Fibroblast of skin of left quadriceps (primary cell): ENCODE data around the gene CDC20.
A peak's percentile ranks its signal among the peaks of the same experiment; 100 is the strongest.

Experiments
- DNase-seq, 2 experiments: peaks; one replicate each; pipeline ENCODE4 v3.0.0-alpha.2; 2013; ENCODE audit warnings: low read depth in 2 of 2

Gene CDC20

DNA sequence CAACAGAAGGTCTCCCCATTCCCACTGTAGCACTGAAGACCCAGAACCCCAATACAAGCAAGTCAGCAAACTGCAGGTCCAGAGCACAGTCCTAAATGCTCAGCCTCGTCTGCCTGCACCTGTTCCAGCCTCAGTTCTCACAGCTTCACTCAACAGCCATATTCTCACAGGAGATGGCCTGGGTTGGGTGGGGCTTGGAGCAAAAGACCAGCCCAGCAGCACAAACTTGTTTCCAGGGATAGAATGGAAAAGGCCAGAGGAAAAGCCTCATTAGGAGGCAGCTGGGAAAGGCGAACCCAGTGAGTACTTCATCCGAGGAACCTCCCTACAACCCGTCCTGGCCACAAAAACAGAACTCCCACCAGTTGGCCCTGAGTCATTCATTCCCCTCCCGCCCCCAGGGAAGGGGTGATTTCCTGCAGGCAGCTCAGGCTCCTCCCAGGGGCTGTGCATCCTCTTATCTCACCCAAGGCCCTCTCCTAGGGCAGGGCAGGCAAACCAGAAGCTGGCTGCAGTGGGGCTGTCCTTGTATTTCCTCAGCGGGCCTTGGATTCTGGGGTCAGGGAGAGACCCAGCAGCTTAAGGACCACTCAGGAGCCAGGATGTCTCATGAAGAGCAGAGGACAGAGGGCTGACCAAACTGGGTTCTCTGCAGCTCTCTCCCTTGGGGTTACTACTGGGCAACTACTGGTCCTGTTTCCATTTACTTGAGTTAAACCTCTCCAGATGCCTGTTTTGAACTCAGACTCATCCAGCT is 28.6 kb upstream of the CDC20 start:
- peak; percentile 60 to 62 for DNase-seq

DNA sequence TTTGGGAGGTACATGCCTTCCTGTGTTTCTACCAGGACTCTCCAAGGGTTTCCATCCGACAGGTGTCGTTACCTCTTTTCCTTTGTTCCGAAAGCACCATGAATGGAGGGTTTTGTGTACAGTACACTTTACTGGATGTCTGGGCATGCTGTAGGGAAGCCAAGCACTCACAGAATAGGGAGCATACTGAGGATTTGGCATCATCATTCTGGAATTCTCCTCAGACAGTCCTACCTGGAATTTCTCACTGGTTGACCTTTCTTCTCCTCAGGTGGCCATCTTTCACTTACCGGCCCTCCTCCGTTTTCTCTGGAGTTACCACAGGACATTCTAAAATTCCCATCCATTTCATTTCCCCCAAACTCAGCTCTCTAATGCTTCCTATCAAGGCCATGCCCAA is 27.1 kb upstream of the CDC20 start:
- DNase-seq: no peak

DNA sequence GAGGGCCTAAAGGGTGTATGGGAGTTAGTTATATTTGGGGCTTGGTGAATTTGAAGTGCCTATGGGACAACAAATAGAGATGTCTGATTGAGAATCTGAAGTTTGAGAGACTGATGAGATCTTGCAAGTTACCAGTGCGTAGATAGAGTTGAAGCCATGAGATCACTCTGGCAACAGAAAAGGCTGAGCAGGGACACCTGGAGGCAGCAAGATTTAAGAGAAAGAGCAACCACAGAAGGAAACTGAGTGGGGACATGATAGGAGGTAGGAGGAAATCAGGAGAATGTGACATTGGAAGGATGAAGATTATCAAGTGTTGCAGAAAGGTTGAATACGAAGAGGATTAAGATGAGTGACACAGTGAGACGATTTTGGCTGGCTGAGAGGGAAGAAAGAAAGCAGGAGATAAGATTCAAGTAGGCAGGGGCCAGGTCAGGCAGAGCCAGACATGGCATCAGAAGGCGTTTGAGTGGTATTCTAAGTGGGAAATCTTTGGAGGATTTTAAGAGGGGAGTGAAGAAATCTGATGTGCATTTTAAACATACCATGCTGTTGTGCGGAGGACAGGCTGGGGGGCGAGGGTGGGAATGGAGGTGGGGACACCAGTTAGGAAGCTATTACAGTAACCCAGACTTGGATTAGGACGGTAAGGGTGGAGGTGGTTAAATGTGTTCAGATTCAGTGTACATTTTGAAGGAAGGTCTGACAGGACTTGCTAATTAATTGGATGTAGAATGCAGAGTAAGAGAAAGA is 24.2 kb upstream of the CDC20 start:
- DNase-seq: no peak

DNA sequence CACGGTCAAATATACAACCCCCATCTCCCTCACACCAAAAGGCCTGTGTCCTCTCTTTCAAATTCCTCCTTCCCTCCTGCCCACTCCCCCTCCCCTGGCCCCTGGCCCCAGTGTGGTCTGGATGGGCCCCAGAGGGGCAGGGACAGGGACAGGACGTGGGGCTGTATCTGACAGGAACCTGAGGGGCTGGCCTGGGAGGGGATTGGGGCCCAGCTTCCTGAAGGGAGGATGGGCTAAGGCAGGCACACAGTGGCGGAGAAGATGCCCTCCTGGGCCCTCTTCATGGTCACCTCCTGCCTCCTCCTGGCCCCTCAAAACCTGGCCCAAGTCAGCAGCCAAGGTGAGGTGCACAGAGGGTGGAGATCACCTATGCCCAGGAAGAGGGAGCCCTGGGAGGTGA is 21.2 kb upstream of the CDC20 start, which contains the start of gene MPL:
Gene MPL, plus strand, starts transcription at position 231 of the 400 bp plus-strand sequence. Its CDS starts 31 bp downstream, at position 262.
- no peak for DNase-seq

DNA sequence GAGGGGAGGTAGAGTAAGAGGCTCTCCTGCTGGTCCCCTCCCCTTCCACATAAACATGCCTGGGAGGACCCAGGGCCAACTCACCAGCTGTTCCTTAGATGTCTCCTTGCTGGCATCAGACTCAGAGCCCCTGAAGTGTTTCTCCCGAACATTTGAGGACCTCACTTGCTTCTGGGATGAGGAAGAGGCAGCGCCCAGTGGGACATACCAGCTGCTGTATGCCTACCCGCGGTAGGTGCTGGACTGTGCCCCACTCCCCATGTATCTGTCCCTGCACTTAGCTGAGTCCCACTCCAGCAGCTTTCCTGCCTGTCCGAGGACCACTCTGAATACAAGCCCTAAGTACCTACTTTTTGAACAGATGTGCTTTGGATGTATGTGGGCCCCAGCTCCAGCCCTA is 20.8 kb upstream of the CDC20 start:
- DNase-seq: no peak

DNA sequence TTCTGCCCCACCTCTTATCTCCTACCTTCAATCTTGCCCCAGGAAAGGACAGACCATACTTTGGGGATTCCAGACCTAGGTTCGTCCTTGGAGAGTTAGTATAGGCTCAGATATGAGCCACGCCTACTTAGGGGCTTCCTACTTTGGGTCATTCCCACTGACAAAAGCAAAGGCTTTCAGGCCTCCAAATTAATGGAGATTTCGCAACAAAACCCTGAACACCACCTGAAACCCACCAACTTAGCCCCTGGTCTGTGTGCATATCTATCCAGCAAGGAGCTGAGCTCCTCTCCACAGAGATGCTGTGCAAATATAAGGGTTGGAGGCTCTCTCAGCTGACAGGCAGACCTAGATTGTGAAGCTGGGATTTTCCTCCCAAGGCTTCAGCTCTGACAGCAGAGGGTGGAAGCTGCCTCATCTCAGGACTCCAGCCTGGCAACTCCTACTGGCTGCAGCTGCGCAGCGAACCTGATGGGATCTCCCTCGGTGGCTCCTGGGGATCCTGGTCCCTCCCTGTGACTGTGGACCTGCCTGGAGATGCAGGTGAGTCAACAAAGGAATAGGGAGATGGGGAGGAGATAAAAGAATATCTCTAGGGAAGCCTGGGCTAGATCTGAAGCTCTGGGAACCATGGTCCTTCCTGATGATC is 19.1 kb upstream of the CDC20 start:
- DNase-seq: no peak

DNA sequence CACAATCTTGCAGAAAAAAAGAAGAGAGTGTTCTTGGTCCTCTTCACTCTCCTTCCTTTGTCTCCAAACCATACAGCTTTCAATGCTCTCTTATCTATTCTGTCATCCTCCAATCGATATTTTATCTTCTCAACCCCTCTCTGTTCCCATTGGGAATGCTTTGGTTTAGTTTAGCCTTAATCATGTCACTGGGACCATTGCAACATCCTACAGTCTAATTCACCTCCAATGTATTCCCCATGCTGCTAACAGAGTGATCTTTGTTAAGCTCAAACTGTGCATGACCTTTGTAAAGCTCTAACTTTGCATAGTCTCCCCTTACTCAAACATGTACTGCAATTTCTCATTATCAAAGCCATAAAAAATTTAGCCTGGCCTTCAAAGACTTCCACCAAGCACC is 18.2 kb upstream of the CDC20 start:
- DNase-seq: no peak

DNA sequence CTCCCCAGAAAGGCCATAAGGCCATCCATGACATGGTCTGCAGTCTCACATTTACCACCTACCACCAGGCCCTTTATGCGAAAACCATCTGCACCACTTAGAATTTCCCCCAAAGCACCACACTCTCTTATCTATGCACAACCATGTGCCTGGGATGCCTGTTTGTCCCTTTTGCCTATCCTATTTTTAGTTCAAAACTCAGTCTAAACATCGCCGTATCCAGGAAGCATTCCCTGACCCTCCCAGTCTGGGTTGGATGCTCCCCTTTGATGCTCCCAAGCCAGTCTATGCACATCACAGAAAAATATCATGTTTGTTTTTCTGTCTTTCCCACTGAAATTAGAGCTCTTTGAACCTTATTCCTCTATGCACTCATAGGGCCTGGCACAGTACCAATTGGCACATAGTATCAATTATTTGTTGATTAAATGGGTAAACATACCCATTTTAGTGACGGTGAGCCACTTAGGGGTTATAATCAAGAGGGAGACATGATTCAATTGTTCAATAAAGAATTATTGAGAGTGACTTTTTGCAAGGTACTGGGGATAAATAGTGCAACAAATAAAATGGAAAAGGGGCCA is 14.4 kb upstream of the CDC20 start:
- no peak for DNase-seq

DNA sequence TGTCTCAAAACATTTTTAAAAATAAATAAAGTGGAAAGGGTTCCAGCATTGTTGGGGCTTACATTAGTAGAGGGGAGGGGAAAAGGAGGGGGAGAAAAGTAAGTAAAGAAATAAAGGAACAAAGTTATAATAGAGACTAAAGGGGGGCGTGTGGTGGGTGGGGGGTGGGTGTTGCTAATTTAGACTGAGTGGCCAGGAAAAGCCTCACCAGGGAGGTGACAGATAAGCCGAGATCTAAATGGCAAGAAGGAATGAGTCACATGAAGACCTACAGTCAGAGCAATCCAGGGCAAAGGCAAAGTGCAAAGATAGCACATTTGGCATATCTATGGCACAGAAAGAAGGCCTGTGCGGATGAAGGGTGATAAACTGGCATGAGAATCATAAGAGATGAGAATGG is 13.7 kb upstream of the CDC20 start:
- DNase-seq: no peak

DNA sequence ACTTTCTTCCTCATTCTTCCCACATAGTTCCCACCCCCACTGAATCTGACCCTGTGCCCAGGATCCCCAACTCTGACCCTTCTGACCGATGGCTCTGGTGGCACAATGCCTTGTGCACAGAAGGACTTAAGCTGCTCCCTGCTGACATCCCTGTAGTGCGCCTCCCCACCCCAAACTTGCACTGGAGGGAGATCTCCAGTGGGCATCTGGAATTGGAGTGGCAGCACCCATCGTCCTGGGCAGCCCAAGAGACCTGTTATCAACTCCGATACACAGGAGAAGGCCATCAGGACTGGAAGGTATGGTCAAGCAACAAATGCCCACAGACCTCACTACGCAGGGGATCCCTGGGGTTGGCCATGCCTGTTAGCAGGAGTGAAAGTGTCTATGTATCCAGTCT is 12.1 kb upstream of the CDC20 start:
- no peak for DNase-seq

DNA sequence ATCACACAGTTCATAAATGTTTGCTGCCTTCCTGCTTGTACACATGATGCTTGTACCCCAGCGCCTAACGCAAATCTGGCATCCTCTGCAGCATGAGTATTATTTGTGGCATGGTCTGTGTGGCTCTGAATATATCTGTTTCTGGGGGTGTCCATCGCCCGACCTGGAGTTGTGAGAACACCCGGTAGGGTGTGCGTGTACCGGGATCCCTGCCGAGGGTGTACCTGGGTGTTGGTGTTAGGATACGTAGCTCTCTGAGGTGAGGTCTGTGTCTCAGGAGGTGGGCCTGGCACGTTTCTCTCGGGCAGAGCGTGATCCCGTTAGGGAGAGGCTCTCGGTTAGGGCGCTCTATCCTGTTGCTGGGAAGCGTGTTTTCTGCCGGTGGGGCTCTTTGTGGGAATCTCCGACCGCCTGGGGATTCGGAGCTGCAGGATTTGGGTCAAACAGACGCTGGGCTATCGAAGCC is 10.4 kb upstream of the CDC20 start:
- DNase-seq: no peak

DNA sequence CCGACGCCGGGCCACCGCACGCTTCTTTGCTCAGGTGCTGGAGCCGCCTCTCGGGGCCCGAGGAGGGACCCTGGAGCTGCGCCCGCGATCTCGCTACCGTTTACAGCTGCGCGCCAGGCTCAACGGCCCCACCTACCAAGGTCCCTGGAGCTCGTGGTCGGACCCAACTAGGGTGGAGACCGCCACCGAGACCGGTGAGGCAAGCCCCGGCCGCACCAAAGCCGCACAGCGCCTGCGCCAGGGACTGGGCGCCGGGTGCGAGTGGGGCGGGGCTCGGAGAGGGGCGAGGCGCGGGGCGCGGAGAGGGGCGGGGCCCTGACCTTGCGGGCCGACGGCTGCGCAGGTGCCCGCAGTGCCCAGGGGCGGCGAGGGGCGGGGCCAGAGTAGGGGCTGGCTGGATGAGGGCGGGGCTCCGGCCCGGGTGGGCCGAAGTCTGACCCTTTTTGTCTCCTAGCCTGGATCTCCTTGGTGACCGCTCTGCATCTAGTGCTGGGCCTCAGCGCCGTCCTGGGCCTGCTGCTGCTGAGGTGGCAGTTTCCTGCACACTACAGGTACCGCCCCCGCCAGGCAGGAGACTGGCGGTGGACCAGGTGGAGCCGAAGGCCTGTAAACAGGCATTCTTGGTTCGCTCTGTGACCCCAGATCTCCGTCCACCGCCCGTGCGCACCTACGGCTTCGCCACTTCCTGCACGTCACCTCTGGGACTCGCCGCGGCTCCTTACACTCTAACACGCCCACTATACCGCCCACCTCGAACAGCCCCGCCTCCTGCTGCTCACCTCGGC is 9.8 kb upstream of the CDC20 start:
- no peak for DNase-seq

DNA sequence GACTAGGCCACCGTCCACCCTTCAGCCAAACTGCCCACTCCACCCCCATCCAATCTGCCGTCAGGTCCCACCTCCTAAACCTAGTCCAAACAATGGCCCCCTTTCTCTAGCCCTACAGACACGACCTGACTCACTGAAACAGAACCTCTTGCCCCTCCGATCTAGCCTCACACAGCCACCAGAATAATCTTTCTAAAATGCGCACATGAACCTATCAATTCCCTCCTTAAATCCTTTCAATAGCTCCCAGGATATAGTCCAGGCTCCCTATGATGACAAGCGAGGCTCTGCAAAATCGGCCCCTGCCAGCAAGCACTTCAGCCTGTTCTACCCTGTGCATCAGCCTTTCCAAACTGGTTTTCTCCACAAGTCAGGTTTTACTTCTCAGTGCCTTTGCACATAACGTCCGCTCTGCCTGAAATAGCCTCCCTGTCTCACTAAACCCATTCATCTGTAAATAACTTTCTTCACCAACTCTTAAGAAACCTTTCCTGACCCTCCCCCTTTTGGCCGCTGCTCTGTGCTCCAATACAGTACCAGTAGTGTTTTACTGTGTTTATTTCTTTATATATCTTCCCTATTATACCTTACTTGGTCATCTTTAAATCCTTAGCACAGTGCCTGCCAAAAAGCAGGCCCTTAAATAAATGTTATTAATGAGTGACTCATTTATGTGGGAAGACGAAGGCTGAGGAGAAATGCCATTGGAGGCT is 9.0 kb upstream of the CDC20 start:
- DNase-seq: peak; percentile 58 to 65

DNA sequence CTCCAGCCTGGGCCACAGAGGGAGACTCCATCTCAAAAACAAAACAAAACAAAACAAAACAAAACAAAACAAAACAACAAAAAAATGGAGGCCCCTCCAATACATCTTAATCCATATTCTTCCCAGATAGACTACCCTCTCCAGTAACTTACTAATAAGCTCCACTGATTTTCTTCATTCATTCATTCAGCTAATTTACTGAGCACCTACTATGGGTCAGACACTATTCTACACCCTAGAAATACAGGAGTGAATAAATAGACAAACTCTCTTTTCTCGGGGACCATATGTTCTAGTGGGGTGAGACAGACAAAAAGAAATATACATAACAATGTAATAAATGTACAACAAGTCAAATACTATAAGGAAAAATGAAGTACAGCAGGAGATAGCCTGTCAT is 7.8 kb upstream of the CDC20 start:
- DNase-seq: no peak

DNA sequence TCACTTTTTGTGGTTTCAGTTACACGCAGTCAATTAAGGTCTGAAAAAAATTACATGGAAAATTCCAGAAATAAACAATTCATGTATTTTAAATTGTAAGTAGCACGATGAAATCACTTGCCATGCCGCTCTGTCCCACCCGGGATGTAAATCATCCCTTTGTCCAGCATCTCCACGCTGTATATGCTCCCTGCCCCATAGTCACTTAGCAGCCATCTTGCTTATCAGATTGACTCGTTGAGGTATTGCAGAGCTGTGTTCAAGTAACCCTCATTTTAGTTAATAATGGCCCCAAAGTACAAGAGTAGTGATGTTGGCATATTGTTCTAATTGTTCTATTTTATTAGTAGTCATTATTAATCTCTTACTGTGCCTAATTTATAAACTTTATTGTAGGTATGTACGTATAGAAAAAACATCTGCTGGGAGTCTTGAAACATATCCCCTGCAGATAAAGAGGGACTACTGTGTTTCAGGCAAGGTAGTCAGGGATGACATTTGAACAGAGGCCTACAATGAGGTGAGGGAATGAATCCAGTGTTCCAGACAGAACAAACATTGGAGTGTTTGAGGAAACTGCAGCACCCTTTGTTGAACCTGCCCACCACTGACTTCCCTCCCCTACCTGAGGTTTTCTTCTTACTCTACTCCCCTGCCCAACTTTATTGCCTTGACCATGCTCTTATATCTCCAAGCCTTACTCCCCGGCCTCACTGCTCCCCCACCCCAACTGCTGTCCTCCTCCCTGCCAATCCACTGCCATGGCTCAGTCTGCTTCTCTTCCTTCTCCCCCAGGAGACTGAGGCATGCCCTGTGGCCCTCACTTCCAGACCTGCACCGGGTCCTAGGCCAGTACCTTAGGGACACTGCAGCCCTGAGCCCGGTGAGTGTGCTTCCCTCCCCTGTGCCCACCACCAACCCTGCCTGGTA is 7.1 kb upstream of the CDC20 start:
- no peak for DNase-seq

DNA sequence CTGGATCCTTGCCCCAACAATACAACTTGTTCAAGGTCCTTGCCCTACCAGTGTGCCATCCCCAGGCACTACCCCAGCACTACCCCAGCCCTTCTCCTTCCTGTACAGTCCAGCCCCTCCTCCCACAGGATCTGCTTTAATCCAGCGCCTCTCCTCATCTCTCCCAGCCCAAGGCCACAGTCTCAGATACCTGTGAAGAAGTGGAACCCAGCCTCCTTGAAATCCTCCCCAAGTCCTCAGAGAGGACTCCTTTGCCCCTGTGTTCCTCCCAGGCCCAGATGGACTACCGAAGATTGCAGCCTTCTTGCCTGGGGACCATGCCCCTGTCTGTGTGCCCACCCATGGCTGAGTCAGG is 6.5 kb upstream of the CDC20 start:
- no peak for DNase-seq

DNA sequence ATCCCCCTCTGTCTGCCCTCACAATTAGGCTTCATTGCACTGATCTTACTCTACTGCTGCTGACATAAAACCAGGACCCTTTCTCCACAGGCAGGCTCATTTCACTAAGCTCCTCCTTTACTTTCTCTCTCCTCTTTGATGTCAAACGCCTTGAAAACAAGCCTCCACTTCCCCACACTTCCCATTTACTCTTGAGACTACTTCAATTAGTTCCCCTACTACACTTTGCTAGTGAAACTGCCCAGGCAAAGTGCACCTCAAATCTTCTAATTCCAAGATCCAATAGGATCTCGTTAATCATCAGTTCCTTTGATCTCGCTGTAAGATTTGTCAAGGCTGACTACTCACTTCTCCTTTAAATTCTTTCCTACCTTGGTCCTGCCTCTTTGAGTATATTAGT is 5.9 kb upstream of the CDC20 start:
- DNase-seq: no peak

DNA sequence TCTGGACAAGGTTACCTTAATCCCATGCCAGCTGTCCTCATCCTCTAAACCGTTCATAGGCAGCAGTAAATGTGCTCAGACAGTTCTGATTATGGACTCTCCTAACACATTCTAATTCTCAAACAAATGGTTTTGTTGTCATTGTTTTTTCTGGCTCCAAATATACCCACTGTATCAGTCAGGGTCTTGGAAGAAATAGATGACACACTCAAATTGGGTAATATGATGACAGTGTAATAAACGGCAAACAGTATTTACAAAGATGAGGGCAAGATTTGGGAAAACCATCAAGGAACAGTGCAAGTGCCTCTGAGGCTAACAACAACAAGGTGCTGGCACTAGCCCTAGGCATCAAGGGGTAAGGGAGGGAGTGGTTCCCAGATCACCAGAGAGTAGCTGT is 4.3 kb upstream of the CDC20 start:
- DNase-seq: no peak

DNA sequence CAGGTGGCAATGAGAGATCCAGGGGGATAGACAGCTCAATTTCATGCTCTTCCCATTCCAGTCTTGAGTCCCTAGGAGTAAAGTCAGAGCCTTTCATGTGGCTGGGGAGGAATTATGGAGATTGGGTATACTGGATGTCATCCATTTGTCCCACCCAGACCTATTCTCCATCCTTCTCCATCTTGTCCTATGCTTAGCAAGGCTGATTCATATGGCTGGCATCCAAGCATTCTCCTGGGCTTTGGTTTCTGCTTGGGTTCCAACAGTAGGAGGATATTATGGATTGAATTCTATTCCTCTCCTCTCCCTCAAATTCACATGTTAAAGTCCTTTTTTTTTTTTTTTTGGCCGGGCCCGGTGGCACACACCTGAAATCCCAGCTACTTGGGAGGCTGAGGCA is 3.8 kb upstream of the CDC20 start:
- DNase-seq: no peak

DNA sequence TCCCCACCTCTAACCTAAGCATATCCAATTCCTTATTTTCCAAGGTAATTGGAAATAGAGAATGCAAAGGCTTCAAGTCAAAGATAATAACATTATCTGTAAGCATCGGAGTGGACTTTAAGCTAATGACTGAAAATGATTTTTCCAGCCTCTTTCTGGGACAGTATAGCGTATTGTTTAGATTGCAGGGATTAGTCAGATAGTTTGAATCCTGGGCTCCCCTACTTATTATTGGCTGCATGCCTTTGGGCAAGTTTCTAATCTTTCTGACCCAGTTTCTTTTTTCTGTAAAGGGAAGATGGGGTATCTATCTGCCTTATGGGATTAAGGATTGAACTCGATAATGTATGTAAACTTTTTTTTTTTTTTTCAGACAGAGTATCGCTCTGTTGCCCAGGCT is 1.5 kb upstream of the CDC20 start:
- DNase-seq: no peak
